GM19238 (cell line): Measurements from ENCODE around the gene CCDC88A.

Experiments used
- DNase-seq: peaks from one replicate; pipeline ENCODE4 v3.0.0; 2011; ENCODE audit warnings: low spot score; ENCODE audit not compliant: insufficient read length

The CCDC88A gene

GRCh38 chr2:55422876-55423665 lies 3.4 kb upstream of the CCDC88A start:
- no peak for DNase-seq

GRCh38 chr2:55421326-55421725 lies 1.7 kb upstream of the CCDC88A start:
- DNase-seq, result no peak

- no peak for DNase-seq
Observed at GRCh38 chr2:55420871-55421270, 1.2 kb upstream of the CCDC88A start.

- no peak for DNase-seq
Observed at GRCh38 chr2:55420439-55420725, 726 bp upstream of the CCDC88A start.

- DNase-seq, result peak; percentile 5
Observed at GRCh38 chr2:55419233-55419678, 400 bp downstream of the CCDC88A start.

- DNase-seq, result no peak
Observed at GRCh38 chr2:55418512-55419232, 984 bp downstream of the CCDC88A start.

- no peak for DNase-seq
Observed at GRCh38 chr2:55418072-55418471, 1.6 kb downstream of the CCDC88A start.

- no peak for DNase-seq
Observed at GRCh38 chr2:55416786-55417568, 2.7 kb downstream of the CCDC88A start.

- no peak for DNase-seq
Observed at GRCh38 chr2:55415300-55415699, 4.4 kb downstream of the CCDC88A start.

GRCh38 chr2:55408918-55409868 lies 10.5 kb downstream of the CCDC88A start:
- DNase-seq, result no peak

- DNase-seq, result no peak
Observed at GRCh38 chr2:55408098-55408882, 11.4 kb downstream of the CCDC88A start.

- no peak for DNase-seq
Observed at GRCh38 chr2:55405116-55405515, 14.5 kb downstream of the CCDC88A start.

- no peak for DNase-seq
Observed at GRCh38 chr2:55403256-55403998, 16.2 kb downstream of the CCDC88A start.

- no peak for DNase-seq
Observed at GRCh38 chr2:55401124-55401523, 18.5 kb downstream of the CCDC88A start.

- DNase-seq, result no peak
Observed at GRCh38 chr2:55400332-55400731, 19.3 kb downstream of the CCDC88A start.

GRCh38 chr2:55399815-55400214 lies 19.8 kb downstream of the CCDC88A start:
- DNase-seq, result no peak

GRCh38 chr2:55395724-55396605 lies 23.7 kb downstream of the CCDC88A start:
- DNase-seq, result no peak

GRCh38 chr2:55391615-55392242 lies 27.9 kb downstream of the CCDC88A start:
- DNase-seq, result no peak
